Neural cell (in vitro differentiated cells): Measurements from ENCODE around the gene OLFM1.

Source experiments
- CTCF ChIP-seq: fragments of 450-650 bp; IDR thresholded peaks from 2 replicates; pipeline ENCODE4 v1.5.1; 2014; ENCODE audit warnings: antibody characterized with exemption, mild to moderate bottlenecking, moderate library complexity; ENCODE audit not compliant: poor library complexity, severe bottlenecking
- EP300 ChIP-seq: fragments of 450-650 bp; conservative IDR thresholded peaks from 2 replicates; pipeline ENCODE4 v1.6.1; 2014; ENCODE audit warnings: antibody characterized with exemption, mild to moderate bottlenecking, moderate library complexity; ENCODE audit not compliant: poor library complexity, severe bottlenecking
- EZH2 ChIP-seq: fragments of 200-600, 300-800 bp; shearing (Covaris generic), sonication (generic); IDR thresholded peaks from 2 replicates; pipeline ENCODE4 v1.6.1; 2014; ENCODE audit warnings: antibody characterized with exemption, low read length, borderline replicate concordance, mild to moderate bottlenecking; ENCODE audit not compliant: insufficient read depth, poor library complexity, severe bottlenecking
- MXI1 ChIP-seq: fragments of 450-650 bp; conservative IDR thresholded peaks from 2 replicates; pipeline ENCODE4 v1.6.1; 2014; ENCODE audit warnings: antibody characterized with exemption, mild to moderate bottlenecking; ENCODE audit not compliant: poor library complexity, severe bottlenecking
- POLR2AphosphoS5 ChIP-seq: IDR thresholded peaks from 2 replicates; pipeline ENCODE4 v1.6.1; 2012
- RAD21 ChIP-seq: fragments of 450-650 bp; conservative IDR thresholded peaks from 2 replicates; pipeline ENCODE4 v1.6.1; 2014; ENCODE audit warnings: antibody characterized with exemption, mild to moderate bottlenecking, moderate library complexity
- TAF1 ChIP-seq: IDR thresholded peaks from 2 replicates; pipeline ENCODE4 v1.6.1; 2012; ENCODE audit warnings: low read depth

GRCh38 chr9:135150981-135151380 lies 63.5 kb downstream of the OLFM1 start:
- TF ChIP-seq CTCF, result no peak
- no peak for TF ChIP-seq EP300
- no peak for TF ChIP-seq RAD21
- TF ChIP-seq POLR2AphosphoS5, result no peak
- TF ChIP-seq EZH2, result no peak
- no peak for TF ChIP-seq MXI1
- no peak for TF ChIP-seq TAF1
